ENCODE data around the gene ARR3. TPM values are rescaled to one million over a fixed set of nuclear protein-coding genes. Genes with fewer than 3 reads are reported as not detected.
"Not testable (repeated sequence)": the region's sequence is repeated elsewhere in the genome, so short reads cannot be mapped to it uniquely, and the experiment has no call there.

Gene ARR3
- total RNA-seq, 4 donors from 2014 or later = not detected

DNA sequence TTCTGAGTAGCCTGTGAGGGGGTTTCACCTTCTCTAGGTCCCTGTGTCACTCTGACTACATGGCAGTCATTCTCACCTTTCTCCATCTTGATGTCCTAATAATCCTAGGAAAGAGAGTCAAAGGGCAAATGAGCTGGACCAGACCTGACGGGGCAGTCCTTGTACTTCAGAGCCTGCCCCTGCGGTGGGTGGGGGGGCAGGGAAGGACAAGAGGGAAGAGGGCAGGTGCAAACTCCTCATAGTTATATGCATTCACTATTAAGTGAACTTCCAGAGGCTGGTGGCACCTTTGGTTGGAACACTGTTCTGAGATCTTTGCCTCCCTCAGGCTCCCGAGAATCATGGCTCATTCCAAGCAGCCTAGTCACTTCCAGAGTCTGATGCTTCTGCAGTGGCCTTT, 33.8 kb upstream of the ARR3 start, which contains the start of gene AWAT1:
TSS of gene AWAT1 (plus strand) at position 301 of the 400 bp plus-strand sequence. CDS start at position 342, 41 bp downstream.
- 92% methylated on average over 3 of the region's 3 CpGs for WGBS
- Histone ChIP-seq H3K27me3 (no peaks in the 10 kb centered on the region), H3K36me3 (no peaks in the 10 kb centered on the region), H3K4me3 (no peak within 1 kb of the TSS), H3K4me1 (no peaks in the 10 kb centered on the region), H3K9me3 (no peaks in the 10 kb centered on the region), H3K27ac (no peak within 1 kb of the TSS)
- no peak for TF ChIP-seq POLR2A (IDR thresholded peaks at IDR 0.05)
- TF ChIP-seq, protein P1, sequence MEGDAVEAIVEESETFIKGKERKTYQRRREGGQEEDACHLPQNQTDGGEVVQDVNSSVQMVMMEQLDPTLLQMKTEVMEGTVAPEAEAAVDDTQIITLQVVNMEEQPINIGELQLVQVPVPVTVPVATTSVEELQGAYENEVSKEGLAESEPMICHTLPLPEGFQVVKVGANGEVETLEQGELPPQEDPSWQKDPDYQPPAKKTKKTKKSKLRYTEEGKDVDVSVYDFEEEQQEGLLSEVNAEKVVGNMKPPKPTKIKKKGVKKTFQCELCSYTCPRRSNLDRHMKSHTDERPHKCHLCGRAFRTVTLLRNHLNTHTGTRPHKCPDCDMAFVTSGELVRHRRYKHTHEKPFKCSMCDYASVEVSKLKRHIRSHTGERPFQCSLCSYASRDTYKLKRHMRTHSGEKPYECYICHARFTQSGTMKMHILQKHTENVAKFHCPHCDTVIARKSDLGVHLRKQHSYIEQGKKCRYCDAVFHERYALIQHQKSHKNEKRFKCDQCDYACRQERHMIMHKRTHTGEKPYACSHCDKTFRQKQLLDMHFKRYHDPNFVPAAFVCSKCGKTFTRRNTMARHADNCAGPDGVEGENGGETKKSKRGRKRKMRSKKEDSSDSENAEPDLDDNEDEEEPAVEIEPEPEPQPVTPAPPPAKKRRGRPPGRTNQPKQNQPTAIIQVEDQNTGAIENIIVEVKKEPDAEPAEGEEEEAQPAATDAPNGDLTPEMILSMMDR (IDR thresholded peaks at IDR 0.05) = no peak
- TF ChIP-seq POLR2AphosphoS5 (IDR thresholded peaks at IDR 0.05) = no peak
- TF ChIP-seq EP300 (IDR thresholded peaks at IDR 0.05) = no peak
- DNase-seq (ENCODE audit: low spot score in 2 of 2) = no peak

DNA sequence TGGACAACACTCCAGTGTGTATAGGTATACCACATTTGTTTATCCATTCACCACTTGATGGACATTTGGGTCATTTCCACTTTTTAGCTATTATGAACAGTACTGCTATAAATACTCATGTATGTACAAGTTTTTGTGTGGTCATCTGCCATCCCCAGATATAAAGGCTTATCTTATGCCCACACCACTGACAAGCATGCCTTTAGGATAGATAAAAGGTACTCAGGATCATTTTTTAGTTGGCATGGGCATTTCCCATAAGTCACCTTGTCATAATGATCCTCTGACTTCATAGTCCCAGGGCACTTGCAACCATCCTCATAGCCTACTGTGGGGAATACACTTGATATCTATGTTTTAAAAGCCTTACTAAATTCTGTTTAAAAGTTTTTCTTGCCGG, 27.4 kb upstream of the ARR3 start:
- no peaks in the 10 kb centered on the region for H3K4me1 ChIP-seq
- no peaks in the 10 kb centered on the region for H3K9me3 ChIP-seq
- TF ChIP-seq POLR2AphosphoS5 (IDR thresholded peaks at IDR 0.05) (no peak), POLR2A (IDR thresholded peaks at IDR 0.05) (no peak), EP300 (IDR thresholded peaks at IDR 0.05) (no peak)
- TF ChIP-seq, protein P1 (IDR thresholded peaks at IDR 0.05) = no peak
- H3K27me3 ChIP-seq = no peaks in the 10 kb centered on the region
- 90% methylated on average over 1 of the region's 1 CpG for WGBS
- no peaks in the 10 kb centered on the region for H3K36me3 ChIP-seq
- DNase-seq (ENCODE audit: low spot score in 2 of 2) = no peak
- H3K4me3 ChIP-seq = no peak overlapping the region
- H3K27ac ChIP-seq = no peak overlapping the region

DNA sequence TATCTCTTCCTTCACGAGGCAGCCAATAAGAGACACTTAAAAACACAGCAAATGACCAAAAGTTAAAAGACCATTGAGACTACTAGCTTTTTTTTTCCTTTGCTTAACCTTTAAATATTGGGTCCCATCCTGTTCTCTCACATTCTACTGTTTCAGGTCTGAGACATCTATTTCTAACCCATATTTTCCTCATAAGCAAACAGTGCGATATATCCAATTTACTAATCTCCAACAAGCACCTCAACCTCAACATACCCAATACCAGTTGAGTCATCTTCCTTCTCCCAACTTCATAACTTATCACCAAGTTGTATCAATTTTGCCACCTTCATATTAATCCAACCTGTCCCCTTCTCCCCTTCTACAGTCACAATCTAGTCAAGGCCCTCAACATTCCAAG, 26.6 kb upstream of the ARR3 start:
- Histone ChIP-seq H3K9me3 (no peaks in the 10 kb centered on the region), H3K27ac (no peak overlapping the region), H3K36me3 (no peaks in the 10 kb centered on the region), H3K4me1 (no peaks in the 10 kb centered on the region), H3K4me3 (no peak overlapping the region), H3K27me3 (no peaks in the 10 kb centered on the region)
- TF ChIP-seq EP300 (IDR thresholded peaks at IDR 0.05) = no peak
- TF ChIP-seq POLR2A (IDR thresholded peaks at IDR 0.05) = no peak
- TF ChIP-seq, protein P1 (IDR thresholded peaks at IDR 0.05) = no peak
- TF ChIP-seq POLR2AphosphoS5 (IDR thresholded peaks at IDR 0.05) = no peak
- 82% methylated on average over 2 of the region's 2 CpGs for WGBS
- DNase-seq (ENCODE audit: low spot score in 2 of 2) = no peak

DNA sequence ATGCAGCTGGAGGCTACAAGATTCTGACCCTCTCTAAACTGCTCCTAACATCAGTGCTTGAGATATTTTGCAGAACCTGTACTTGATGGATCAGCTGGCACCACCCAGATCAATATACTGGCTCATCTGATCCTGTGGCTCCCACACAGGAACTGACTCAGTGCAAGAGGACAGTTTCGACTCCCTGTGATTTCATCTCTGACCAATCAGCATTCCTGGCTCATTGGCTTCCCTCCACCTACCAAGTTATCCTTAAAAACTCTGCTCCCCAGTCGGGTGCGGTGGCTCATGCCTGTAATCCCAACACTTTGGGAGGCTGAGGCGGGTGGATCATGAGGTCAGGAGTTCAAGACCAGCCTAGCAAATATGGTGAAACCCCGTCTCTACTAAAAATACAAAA, 24.5 kb upstream of the ARR3 start:
- H3K36me3 ChIP-seq; DNase-seq (ENCODE audit: low spot score in 2 of 2); H3K27ac ChIP-seq; H3K9me3 ChIP-seq; H3K4me3 ChIP-seq; H3K4me1 ChIP-seq; H3K27me3 ChIP-seq: not testable (repeated sequence)
- WGBS = 80% methylated on average over 5 of the region's 5 CpGs

DNA sequence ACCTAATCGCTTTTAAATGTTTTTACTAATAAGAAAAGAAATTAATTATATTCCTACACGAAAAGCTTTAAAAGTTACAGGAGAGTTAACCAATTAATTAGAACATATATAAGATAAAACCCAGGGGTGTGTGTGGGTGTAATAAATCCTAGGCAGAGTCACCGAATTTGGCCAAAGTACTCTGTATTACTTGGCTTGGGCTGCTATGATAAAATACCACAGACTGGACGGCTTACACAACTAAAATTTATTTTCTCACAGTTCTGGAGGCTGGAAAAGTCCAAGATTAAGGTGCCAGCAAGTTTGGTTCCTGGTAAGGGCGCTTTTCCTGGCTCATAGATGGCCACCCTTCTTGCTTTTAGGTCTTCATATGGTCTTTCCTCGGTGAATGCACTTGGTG, 23.3 kb upstream of the ARR3 start:
- Histone ChIP-seq H3K4me3 (no peak overlapping the region), H3K9me3 (no peaks in the 10 kb centered on the region), H3K4me1 (no peaks in the 10 kb centered on the region), H3K27me3 (no peaks in the 10 kb centered on the region), H3K27ac (no peak overlapping the region), H3K36me3 (no peaks in the 10 kb centered on the region)
- WGBS = 64% methylated on average over 6 of the region's 6 CpGs
- TF ChIP-seq, protein P1 (IDR thresholded peaks at IDR 0.05) = no peak
- TF ChIP-seq POLR2A (IDR thresholded peaks at IDR 0.05) (no peak), EP300 (IDR thresholded peaks at IDR 0.05) (no peak), POLR2AphosphoS5 (IDR thresholded peaks at IDR 0.05) (no peak)
- DNase-seq (ENCODE audit: low spot score in 2 of 2) = no peak

DNA sequence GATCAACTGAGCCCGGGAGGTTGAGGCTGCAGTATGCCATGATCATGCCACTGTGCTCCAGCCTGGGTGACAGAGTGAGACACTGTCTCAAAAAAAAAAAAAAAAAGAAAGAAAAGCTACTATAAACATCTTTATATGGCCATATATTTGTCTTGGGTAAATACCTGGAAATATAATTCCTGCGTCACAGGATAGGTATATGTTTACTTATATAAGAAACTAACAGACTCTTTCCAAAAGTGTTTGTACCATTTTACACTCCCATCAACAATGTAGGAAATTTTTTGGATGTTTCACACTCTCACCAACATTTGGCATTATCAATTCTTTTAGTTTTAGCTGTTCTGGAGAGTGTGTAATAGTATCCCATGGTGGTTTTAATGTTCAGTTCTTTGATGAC, 20.9 kb upstream of the ARR3 start:
- Histone ChIP-seq H3K4me1 (no peaks in the 10 kb centered on the region), H3K27me3 (no peaks in the 10 kb centered on the region), H3K4me3 (no peak overlapping the region), H3K9me3 (no peaks in the 10 kb centered on the region), H3K36me3 (no peaks in the 10 kb centered on the region), H3K27ac (no peak overlapping the region)
- 91% methylated on average over 2 of the region's 2 CpGs for WGBS
- DNase-seq (ENCODE audit: low spot score in 2 of 2) = no peak
- TF ChIP-seq POLR2AphosphoS5 (IDR thresholded peaks at IDR 0.05) (no peak), EP300 (IDR thresholded peaks at IDR 0.05) (no peak)
